Skin of body (tissue), 3 donors: ENCODE data around the gene PPP4R2. TPM values are rescaled to one million over a fixed set of nuclear protein-coding genes. Genes with fewer than 3 reads are reported as not detected.

Source experiments
- DNase-seq: peaks from one replicate; lab custom pipeline; 2025; lab: John Stamatoyannopoulos, UW
- small RNA-seq: library from RNA; depleted of rRNA; stranded (forward); fragments of <200 nt; gene quantifications from one replicate; pipeline ENCODE3, GENCODE V24; 2014; ENCODE audit warnings: low replicate concordance
- total RNA-seq: library from RNA; depleted of rRNA; stranded (reverse); fragments of >200 nt; gene quantifications from one replicate; pipeline ENCODE4 v1.2.3, GENCODE V29; 2014

The PPP4R2 gene
- total RNA-seq, 1 donor from 2014 or later = 75.8 TPM

GRCh38 chr3:73108750-73109149 is 112.1 kb downstream of the PPP4R2 start:
- no peak for DNase-seq

GRCh38 chr3:73110530-73110929 is 113.9 kb downstream of the PPP4R2 start:
- no peak for DNase-seq

GRCh38 chr3:73114711-73115110 is 118.1 kb downstream of the PPP4R2 start:
- peak; percentile 26 for DNase-seq

GRCh38 chr3:73115806-73116205 is 119.2 kb downstream of the PPP4R2 start:
- DNase-seq = no peak

Small RNA genes within 50 kb of the gene (small RNA-seq; reads per million reads assigned to genes)
- 2.1 reads per million, percentile 86 among the genes with 10 or more reads in this experiment for gene RNU2-64P
- not detected for gene RNU6-557P
- 0.07 reads per million for gene RNU7-19P

Other genes with a start within 250 kb of the PPP4R2 start
- 17.3 TPM for gene SHQ1, start 148.4 kb upstream of the PPP4R2 start, total RNA-seq
- 65.3 TPM for gene GXYLT2, start 108.8 kb upstream of the PPP4R2 start, total RNA-seq
- 11.0 TPM for gene EBLN2, start 64.8 kb downstream of the PPP4R2 start, total RNA-seq